HCT116 (cell line): Measurements from ENCODE around the gene NIPA2. TPM values are rescaled to one million over a fixed set of nuclear protein-coding genes. Genes with fewer than 3 reads are reported as not detected.

ENCODE experiments used
- ATAC-seq: fragments of 200-7000 bp; cut with Tn5 transposase; 2 replicates; pipeline ENCODE4 v1.9.1; 2020; ENCODE audit warnings: mild to moderate bottlenecking, moderate library complexity
- BruUV-seq: library from RNA; stranded (reverse); fragments of 400-500 nt; replicated peaks from 2 replicates; lab custom pipeline; 2021; lab: Mats Ljungman, UMichigan
- CTCF ChIA-PET: fragments of 300-600 bp; sonication (Branson Sonifier 250); formaldehyde crosslinking; loops from one replicate; lab custom pipeline; 2021; ENCODE audit warnings: antibody characterized with exemption; lab: Charles Lee
- POLR2A ChIA-PET: fragments of 300-600, 350-600 bp; sonication (Branson Sonifier 250); formaldehyde crosslinking; loops from one replicate; lab custom pipeline; 2021; ENCODE audit warnings: antibody characterized with exemption; lab: Charles Lee
- RAD21 ChIA-PET, 2 experiments: fragments of 300-600 bp; sonication (Branson Sonifier 250); formaldehyde crosslinking; loops; one replicate each; lab custom pipeline; 2023; ENCODE audit warnings: low total read pairs in 2 of 2; ENCODE audit not compliant: uncharacterized antibody in 2 of 2, unreplicated experiment in 2 of 2, low non-redundant PET in 1 of 2; lab: Charles Lee
- DNase-seq: peaks from one replicate; pipeline ENCODE4 v3.0.0-alpha.2; 2010; ENCODE audit warnings: low read depth, low spot score
- H2AFZ ChIP-seq: fragments of 200-600 bp; shearing (Covaris generic), sonication (generic); 2 replicates; pipeline ENCODE4 v1.6.1; 2017; ENCODE audit warnings: low read depth, mixed run types, mixed read lengths, antibody characterized with exemption, low read length; ENCODE audit not compliant: poor library complexity, severe bottlenecking
- H3K27ac ChIP-seq: 2 replicates; pipeline ENCODE4 v1.5.1; 2012; ENCODE audit warnings: low read depth, low read length
- H3K27me3 ChIP-seq: fragments of 200-600 bp; sonication (generic); 2 replicates; pipeline ENCODE4 v1.6.1; 2016; ENCODE audit warnings: mixed run types, low read length, mixed read lengths; ENCODE audit not compliant: insufficient read depth
- H3K36me3 ChIP-seq, 2 experiments: fragments of 200-500 bp in 1 of 2; fragments of 200-600 bp in 1 of 2; sonication (Bioruptor generic) in 1 of 2; sonication (generic) in 1 of 2; 2 replicates each; pipeline versions ENCODE4 v1.5.1 to v1.6.1; 2014 to 2016; ENCODE audit warnings: low read length in 2 of 2, inconsistent platforms in 1 of 2, mixed read lengths in 1 of 2, mixed run types in 1 of 2; ENCODE audit not compliant: insufficient read depth in 2 of 2, control insufficient read depth in 1 of 2
- H3K4me1 ChIP-seq, 2 experiments: fragments of 200-600 bp in 1 of 2; sonication (generic) in 1 of 2; 2 replicates each; pipeline versions ENCODE4 v1.5.1 to v1.6.1; 2012 to 2017; ENCODE audit warnings: low read length in 2 of 2, inconsistent platforms in 1 of 2, mild to moderate bottlenecking in 1 of 2, mixed read lengths in 1 of 2, mixed run types in 1 of 2, moderate library complexity in 1 of 2; ENCODE audit not compliant: insufficient read depth in 2 of 2, control insufficient read depth in 1 of 2
- H3K4me2 ChIP-seq: fragments of 200-600 bp; sonication (generic); 2 replicates; pipeline ENCODE4 v1.6.1; 2017; ENCODE audit warnings: mixed run types, low read length, mixed read lengths
- H3K4me3 ChIP-seq, 2 experiments: fragments of 200-600 bp in 1 of 2; sonication (generic) in 1 of 2; replicated peaks in 1 of 2; 2 replicates each; pipeline ENCODE4 v1.5.1; 2011 to 2016; ENCODE audit warnings: low read length in 2 of 2, control low read depth in 1 of 2, low read depth in 1 of 2, mild to moderate bottlenecking in 1 of 2, mixed read lengths in 1 of 2, mixed run types in 1 of 2
- H3K79me2 ChIP-seq: fragments of 200-600 bp; sonication (generic); 2 replicates; pipeline ENCODE4 v1.6.1; 2017; ENCODE audit warnings: mild to moderate bottlenecking, mixed run types, low read length, moderate library complexity, mixed read lengths; ENCODE audit not compliant: insufficient read depth
- H3K9ac ChIP-seq: fragments of 200-600 bp; sonication (generic); 2 replicates; pipeline ENCODE4 v1.6.1; 2016; ENCODE audit warnings: low read length, mixed read lengths
- H3K9me2 ChIP-seq: fragments of 200-600 bp; sonication (generic), shearing (Covaris generic); 2 replicates; pipeline ENCODE4 v1.6.1; 2017; ENCODE audit warnings: mixed run types, mild to moderate bottlenecking, moderate library complexity; ENCODE audit not compliant: insufficient read depth
- H3K9me3 ChIP-seq, 2 experiments: fragments of 200-500 bp in 1 of 2; fragments of 200-600 bp in 1 of 2; sonication (Bioruptor generic) in 1 of 2; sonication (generic) in 1 of 2; 2 replicates each; pipeline ENCODE4 v1.6.1; 2014 to 2017; ENCODE audit warnings: low read length in 2 of 2, mixed read lengths in 2 of 2, inconsistent platforms in 1 of 2, low read depth in 1 of 2, mild to moderate bottlenecking in 1 of 2, mixed run types in 1 of 2, moderate library complexity in 1 of 2; ENCODE audit not compliant: control insufficient read depth in 1 of 2, insufficient read depth in 1 of 2
- H4K20me1 ChIP-seq: fragments of 200-600 bp; sonication (generic), shearing (Covaris generic); 2 replicates; pipeline ENCODE4 v1.6.1; 2017; ENCODE audit warnings: mixed run types, mild to moderate bottlenecking, moderate library complexity; ENCODE audit not compliant: insufficient read depth
- CBX3 ChIP-seq: IDR thresholded peaks from 2 replicates; pipeline ENCODE4 v1.6.1; 2012; ENCODE audit warnings: low read depth
- CEBPB ChIP-seq: IDR thresholded peaks from 2 replicates; pipeline ENCODE4 v1.6.1; 2012; ENCODE audit warnings: low read depth
- EGR1 ChIP-seq: IDR thresholded peaks from 2 replicates; pipeline ENCODE4 v1.6.1; 2012; ENCODE audit warnings: low read depth
- EZH2 ChIP-seq: fragments of 200-600 bp; sonication (generic); IDR thresholded peaks from 2 replicates; pipeline ENCODE4 v1.6.1; 2017; ENCODE audit warnings: antibody characterized with exemption, mixed run types
- EZH2phosphoT487 ChIP-seq: fragments of 200-600 bp; IDR thresholded peaks from 2 replicates; pipeline ENCODE4 v1.6.1; 2018; ENCODE audit warnings: antibody characterized with exemption, borderline replicate concordance
- JUND ChIP-seq: IDR thresholded peaks from 2 replicates; pipeline ENCODE4 v1.6.1; 2012
- POLR2A ChIP-seq: IDR thresholded peaks from 2 replicates; pipeline ENCODE4 v1.7.0; 2011; ENCODE audit warnings: borderline replicate concordance; ENCODE audit not compliant: insufficient read depth, insufficient read length; ENCODE audit errors: extremely low read depth
- POLR2AphosphoS5 ChIP-seq: IDR thresholded peaks from 2 replicates; pipeline ENCODE4 v1.6.1; 2011; ENCODE audit warnings: mild to moderate bottlenecking, low read depth, low read length, moderate library complexity
- RAD21 ChIP-seq: IDR thresholded peaks from 2 replicates; pipeline ENCODE4 v1.6.1; 2012; ENCODE audit warnings: low read depth, mild to moderate bottlenecking
- SIN3A ChIP-seq: IDR thresholded peaks from 2 replicates; pipeline ENCODE4 v1.6.1; 2012; ENCODE audit warnings: low read depth
- SP1 ChIP-seq: IDR thresholded peaks from 2 replicates; pipeline ENCODE4 v1.6.1; 2012; ENCODE audit warnings: low read depth
- TCF7L2 ChIP-seq: IDR thresholded peaks from 2 replicates; pipeline ENCODE4 v1.7.0; 2011; ENCODE audit warnings: borderline replicate concordance, inconsistent platforms; ENCODE audit not compliant: insufficient read depth, insufficient read length; ENCODE audit errors: extremely low read depth
- YY1 ChIP-seq: IDR thresholded peaks from 2 replicates; pipeline ENCODE4 v1.6.1; 2011; ENCODE audit warnings: low read length, low read depth, moderate library complexity, mild to moderate bottlenecking; ENCODE audit not compliant: insufficient replicate concordance; ENCODE audit errors: extremely low read depth
- ZFX ChIP-seq: fragments of 450-650 bp; IDR thresholded peaks from 2 replicates; pipeline ENCODE4 v1.6.1; 2017
- intact Hi-C: fragments of 100-400 bp; cut with micrococcal nuclease; formaldehyde crosslinking; loops from 2 replicates; pipeline ENCODE4 v1.10.0; 2022
- total RNA-seq: library from RNA; stranded (reverse); gene quantifications from one replicate; pipeline ENCODE4 v1.2.1, GENCODE V29; 2021; ENCODE audit not compliant: unreplicated experiment
- TF ChIP-seq, protein P1 (sequence below): IDR thresholded peaks from 2 replicates; pipeline ENCODE4 v1.6.1; 2011; ENCODE audit warnings: mild to moderate bottlenecking, low read length, moderate library complexity; ENCODE audit not compliant: insufficient replicate concordance; ENCODE audit errors: extremely low read depth

Gene NIPA2
- total RNA-seq, 1 experiment from 2014 or later = 54.4 TPM

DNA sequence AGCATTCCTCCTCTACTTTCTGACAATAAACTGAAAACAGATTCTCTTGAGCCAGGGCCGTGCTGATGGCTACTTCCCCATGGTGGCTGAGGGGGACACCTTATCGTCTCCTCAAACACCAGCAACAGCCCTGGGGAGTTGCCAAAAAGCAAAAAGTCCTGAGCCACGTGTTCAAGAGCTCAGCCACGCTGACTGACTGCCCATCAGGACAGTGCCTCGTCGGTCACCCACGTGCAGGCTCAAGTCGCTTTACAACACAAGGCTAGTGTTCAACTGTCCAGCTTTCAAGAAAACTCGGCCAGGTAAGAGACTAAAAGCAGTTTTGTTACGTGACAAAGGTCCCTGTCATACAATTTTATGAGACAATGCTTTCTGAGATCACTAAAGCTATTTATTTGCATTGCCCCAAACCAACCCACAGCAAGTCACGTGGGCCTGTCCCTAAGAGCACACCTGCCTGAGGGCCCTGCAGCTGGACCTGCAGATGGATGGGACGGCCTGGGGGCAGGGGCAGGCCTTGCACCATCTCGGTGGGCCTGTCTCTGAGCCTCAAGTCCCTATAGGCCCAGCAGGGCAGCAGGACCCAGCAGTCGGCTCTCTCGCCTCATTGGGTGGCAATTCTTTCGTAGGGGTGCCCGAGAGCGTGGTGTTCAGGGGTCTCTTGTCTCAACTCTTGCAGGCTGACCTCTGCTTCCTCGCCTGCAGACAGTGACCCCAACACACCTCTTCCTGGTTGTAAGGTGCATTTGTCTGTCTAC is 42.7 kb downstream of the NIPA2 start:
- intact Hi-C loops = no loop called here
- TF ChIP-seq SIN3A (no peak), EZH2phosphoT487 (no peak), YY1 (no peak), POLR2AphosphoS5 (no peak), EGR1 (no peak), CEBPB (no peak), SP1 (no peak), JUND (no peak), ZFX (no peak), RAD21 (no peak), CBX3 (no peak), EZH2 (no peak), POLR2A (no peak), TCF7L2 (no peak)
- TF ChIP-seq, protein P1, sequence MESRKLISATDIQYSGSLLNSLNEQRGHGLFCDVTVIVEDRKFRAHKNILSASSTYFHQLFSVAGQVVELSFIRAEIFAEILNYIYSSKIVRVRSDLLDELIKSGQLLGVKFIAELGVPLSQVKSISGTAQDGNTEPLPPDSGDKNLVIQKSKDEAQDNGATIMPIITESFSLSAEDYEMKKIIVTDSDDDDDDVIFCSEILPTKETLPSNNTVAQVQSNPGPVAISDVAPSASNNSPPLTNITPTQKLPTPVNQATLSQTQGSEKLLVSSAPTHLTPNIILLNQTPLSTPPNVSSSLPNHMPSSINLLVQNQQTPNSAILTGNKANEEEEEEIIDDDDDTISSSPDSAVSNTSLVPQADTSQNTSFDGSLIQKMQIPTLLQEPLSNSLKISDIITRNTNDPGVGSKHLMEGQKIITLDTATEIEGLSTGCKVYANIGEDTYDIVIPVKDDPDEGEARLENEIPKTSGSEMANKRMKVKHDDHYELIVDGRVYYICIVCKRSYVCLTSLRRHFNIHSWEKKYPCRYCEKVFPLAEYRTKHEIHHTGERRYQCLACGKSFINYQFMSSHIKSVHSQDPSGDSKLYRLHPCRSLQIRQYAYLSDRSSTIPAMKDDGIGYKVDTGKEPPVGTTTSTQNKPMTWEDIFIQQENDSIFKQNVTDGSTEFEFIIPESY = no peak

More for the DNA sequence above, 42.7 kb downstream of the NIPA2 start:
- Histone ChIP-seq H3K4me1 (no peaks in the 10 kb centered on the region), H3K27me3 (no peaks in the 10 kb centered on the region), H3K27ac (no peak overlapping the region), H3K79me2 (peaks cover 4% of the 10 kb centered on the region; the same call in 1 of the 2 replicates), H3K9ac (no peak overlapping the region), H2AFZ (no peak overlapping the region), H3K4me3 (no peak overlapping the region), H4K20me1 (no peaks in the 10 kb centered on the region), H3K9me3 (no peaks in the 10 kb centered on the region), H3K9me2 (no peaks in the 10 kb centered on the region), H3K4me2 (no peak overlapping the region), H3K36me3 (peaks cover 11% of the 10 kb centered on the region in 2 experiments)
- BruUV-seq = no TSS peak
- POLR2A ChIA-PET = no interaction called here
- ATAC-seq (no peak), DNase-seq (no peak)
- CTCF ChIA-PET = no interaction called here
- RAD21 ChIA-PET = no interaction called here
